HFFc6 (cell line): ENCODE results near the gene HIVEP3. TPM values are rescaled to one million over a fixed set of nuclear protein-coding genes. Genes with fewer than 3 reads are reported as not detected.
A peak's percentile ranks its signal among the peaks of the same experiment; 100 is the strongest.

Experiments used
- DNase-seq: peaks from one replicate; pipeline ENCODE4 v3.0.0-alpha.2; 2018
- H3K27ac Mint-ChIP-seq: 2 replicates; pipeline ENCODE4 v1.8.0; 2020; ENCODE audit warnings: mild to moderate bottlenecking, mixed read lengths
- H3K27me3 Mint-ChIP-seq: 2 replicates; pipeline ENCODE4 v1.8.0; 2021; ENCODE audit warnings: mild to moderate bottlenecking, moderate library complexity, mixed read lengths; ENCODE audit not compliant: insufficient read depth
- H3K36me3 Mint-ChIP-seq: 2 replicates; pipeline ENCODE4 v1.8.0; 2021; ENCODE audit warnings: low read depth, mixed read lengths
- H3K4me1 Mint-ChIP-seq: 2 replicates; pipeline ENCODE4 v1.8.0; 2020; ENCODE audit warnings: low read depth, mixed read lengths
- H3K4me3 Mint-ChIP-seq: 2 replicates; pipeline ENCODE4 v1.8.0; 2020; ENCODE audit warnings: mild to moderate bottlenecking, moderate library complexity, mixed read lengths
- H3K9me3 Mint-ChIP-seq: 2 replicates; pipeline ENCODE4 v1.8.0; 2020; ENCODE audit warnings: mild to moderate bottlenecking, mixed read lengths
- total RNA-seq, 6 experiments: library from RNA; stranded (reverse); fragmentation: NEBNext Ultra II Directional; extraction: Animal tissue kit (Norgen Biotek cat#: 25700); gene quantifications; 2 replicates in 1 of 6; 3 replicates in 5 of 6; pipeline ENCODE4 v1.2.3, GENCODE V29; 2021
- TF ChIP-seq, protein P1 (sequence below): fragments of 200-600 bp; sonication (generic); IDR thresholded peaks from 2 replicates; pipeline ENCODE4 v1.5.0; 2021; ENCODE audit warnings: antibody characterized with exemption, mild to moderate bottlenecking

Gene HIVEP3
- total RNA-seq, 6 experiments from 2014 or later, result 7.0 to 9.7 (median 7.9) TPM

DNA sequence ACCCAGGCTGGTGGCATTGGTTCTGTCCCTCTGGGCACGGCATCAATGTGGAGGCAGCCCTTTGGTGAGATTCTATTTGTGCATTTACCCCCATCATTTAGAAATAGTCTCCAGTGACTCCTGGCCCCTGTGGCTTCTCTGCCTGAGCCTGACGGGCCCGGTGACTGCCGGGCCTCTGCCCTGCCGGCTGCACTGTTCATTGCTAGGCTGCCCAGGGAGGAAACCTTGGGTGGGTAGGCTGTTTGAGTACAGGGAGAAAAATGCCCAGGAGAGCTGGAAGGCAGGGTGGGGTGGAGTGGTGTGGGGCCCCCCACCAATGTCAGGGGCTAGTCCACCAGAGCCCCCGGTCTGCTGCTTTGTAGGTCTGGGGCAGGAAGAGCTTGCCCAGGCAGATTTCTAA, 410.9 kb downstream of the HIVEP3 start:
- Mint-ChIP-seq H3K27me3 (peaks cover 1% of the 10 kb centered on the region), H3K9me3 (no peaks in the 10 kb centered on the region), H3K4me1 (peaks cover 23% of the 10 kb centered on the region), H3K36me3 (peaks cover 9% of the 10 kb centered on the region; the same call in 1 of the 2 replicates), H3K27ac (no peak overlapping the region), H3K4me3 (no peak overlapping the region)
- no peak for DNase-seq
- TF ChIP-seq, protein P1, sequence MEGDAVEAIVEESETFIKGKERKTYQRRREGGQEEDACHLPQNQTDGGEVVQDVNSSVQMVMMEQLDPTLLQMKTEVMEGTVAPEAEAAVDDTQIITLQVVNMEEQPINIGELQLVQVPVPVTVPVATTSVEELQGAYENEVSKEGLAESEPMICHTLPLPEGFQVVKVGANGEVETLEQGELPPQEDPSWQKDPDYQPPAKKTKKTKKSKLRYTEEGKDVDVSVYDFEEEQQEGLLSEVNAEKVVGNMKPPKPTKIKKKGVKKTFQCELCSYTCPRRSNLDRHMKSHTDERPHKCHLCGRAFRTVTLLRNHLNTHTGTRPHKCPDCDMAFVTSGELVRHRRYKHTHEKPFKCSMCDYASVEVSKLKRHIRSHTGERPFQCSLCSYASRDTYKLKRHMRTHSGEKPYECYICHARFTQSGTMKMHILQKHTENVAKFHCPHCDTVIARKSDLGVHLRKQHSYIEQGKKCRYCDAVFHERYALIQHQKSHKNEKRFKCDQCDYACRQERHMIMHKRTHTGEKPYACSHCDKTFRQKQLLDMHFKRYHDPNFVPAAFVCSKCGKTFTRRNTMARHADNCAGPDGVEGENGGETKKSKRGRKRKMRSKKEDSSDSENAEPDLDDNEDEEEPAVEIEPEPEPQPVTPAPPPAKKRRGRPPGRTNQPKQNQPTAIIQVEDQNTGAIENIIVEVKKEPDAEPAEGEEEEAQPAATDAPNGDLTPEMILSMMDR, result no peak

GRCh38 chr1:41507110-41507720, 411.5 kb downstream of the HIVEP3 start:
- TF ChIP-seq, protein P1, result no peak
- Mint-ChIP-seq H3K9me3 (no peaks in the 10 kb centered on the region), H3K4me1 (peaks cover 23% of the 10 kb centered on the region), H3K27me3 (peaks cover 1% of the 10 kb centered on the region), H3K27ac (no peak overlapping the region), H3K4me3 (no peak overlapping the region), H3K36me3 (peaks cover 6% of the 10 kb centered on the region; the same call in 1 of the 2 replicates)
- no peak for DNase-seq

- TF ChIP-seq, protein P1, result no peak
- Mint-ChIP-seq H3K4me1 (peaks cover 31% of the 10 kb centered on the region), H3K9me3 (no peaks in the 10 kb centered on the region), H3K36me3 (no peaks in the 10 kb centered on the region), H3K27me3 (peaks cover 1% of the 10 kb centered on the region), H3K4me3 (no peak overlapping the region), H3K27ac (peak overlapping the region; percentile 50)
- DNase-seq, result peak; percentile 47
These were observed 414.3 kb downstream of the HIVEP3 start for GRCh38 chr1:41504114-41505035.

DNA sequence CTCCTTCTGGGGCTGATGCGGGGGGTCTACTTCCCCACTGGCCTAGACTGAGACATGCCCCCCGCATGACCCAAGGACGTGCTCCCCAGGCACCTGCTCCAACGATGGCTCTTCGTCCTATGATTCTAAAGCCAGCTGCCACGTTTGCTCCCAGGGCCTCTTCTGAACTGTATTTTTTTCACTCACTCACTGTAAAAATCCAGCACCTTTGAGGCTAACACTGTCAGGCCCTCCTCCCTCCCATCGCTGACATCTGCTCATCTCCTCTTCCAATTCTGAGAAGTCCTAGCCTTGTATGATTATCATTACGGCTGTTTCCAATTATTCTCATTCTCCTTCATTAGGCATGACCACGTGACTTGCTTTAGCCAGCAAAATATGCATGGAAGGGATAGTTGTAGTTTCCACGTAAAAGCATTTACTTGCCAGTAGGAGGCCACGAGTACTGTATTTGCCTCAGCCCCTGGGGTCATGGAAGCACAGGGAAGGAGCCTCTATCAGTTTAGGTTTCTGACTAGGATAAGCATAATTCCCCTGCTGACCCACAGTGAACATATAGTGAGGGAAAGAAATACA, 415.1 kb downstream of the HIVEP3 start:
- no peaks in the 10 kb centered on the region for H3K9me3 Mint-ChIP-seq
- TF ChIP-seq, protein P1, result peak; percentile 65
- DNase-seq, result peak; percentile 50
- H3K36me3 Mint-ChIP-seq, result no peaks in the 10 kb centered on the region
- peaks cover 37% of the 10 kb centered on the region for H3K4me1 Mint-ChIP-seq
- H3K27ac Mint-ChIP-seq, result peak overlapping the region; percentile 50
- no peak overlapping the region for H3K4me3 Mint-ChIP-seq
- peaks cover 1% of the 10 kb centered on the region for H3K27me3 Mint-ChIP-seq

- TF ChIP-seq, protein P1, result no peak
- Mint-ChIP-seq H3K4me3 (no peak overlapping the region), H3K27ac (no peak overlapping the region), H3K9me3 (no peaks in the 10 kb centered on the region), H3K27me3 (peaks cover 1% of the 10 kb centered on the region), H3K36me3 (no peaks in the 10 kb centered on the region), H3K4me1 (peaks cover 44% of the 10 kb centered on the region)
- no peak for DNase-seq
These were observed 415.8 kb downstream of the HIVEP3 start for GRCh38 chr1:41502912-41503311.
